ENCODE results near the gene CPNE5. TPM values are rescaled to one million over a fixed set of nuclear protein-coding genes. Genes with fewer than 3 reads are reported as not detected.

CPNE5 gene
- total RNA-seq, 4 donors from 2014 or later, result 0.35 to 5.8 (median 2.9) TPM

DNA sequence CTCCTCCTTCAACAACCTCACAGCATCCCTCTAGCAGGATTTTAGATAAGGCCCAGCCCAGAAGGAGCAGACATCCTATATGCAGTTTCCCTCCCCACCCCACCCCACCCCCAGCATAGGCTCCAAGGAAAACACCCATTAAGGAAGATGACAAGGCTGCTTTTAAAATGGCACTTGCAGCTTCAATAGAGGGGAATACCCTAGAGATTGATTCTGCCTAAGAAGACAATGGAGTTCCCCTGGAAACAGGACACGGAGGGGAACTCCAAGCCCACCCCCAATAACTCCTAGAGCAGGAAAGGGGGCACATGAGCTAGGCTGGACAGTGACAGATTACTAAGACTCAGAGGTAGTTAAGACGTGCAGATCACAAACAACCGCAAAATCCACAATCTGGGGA, 34.7 kb downstream of the CPNE5 start:
- TF ChIP-seq, protein P1, sequence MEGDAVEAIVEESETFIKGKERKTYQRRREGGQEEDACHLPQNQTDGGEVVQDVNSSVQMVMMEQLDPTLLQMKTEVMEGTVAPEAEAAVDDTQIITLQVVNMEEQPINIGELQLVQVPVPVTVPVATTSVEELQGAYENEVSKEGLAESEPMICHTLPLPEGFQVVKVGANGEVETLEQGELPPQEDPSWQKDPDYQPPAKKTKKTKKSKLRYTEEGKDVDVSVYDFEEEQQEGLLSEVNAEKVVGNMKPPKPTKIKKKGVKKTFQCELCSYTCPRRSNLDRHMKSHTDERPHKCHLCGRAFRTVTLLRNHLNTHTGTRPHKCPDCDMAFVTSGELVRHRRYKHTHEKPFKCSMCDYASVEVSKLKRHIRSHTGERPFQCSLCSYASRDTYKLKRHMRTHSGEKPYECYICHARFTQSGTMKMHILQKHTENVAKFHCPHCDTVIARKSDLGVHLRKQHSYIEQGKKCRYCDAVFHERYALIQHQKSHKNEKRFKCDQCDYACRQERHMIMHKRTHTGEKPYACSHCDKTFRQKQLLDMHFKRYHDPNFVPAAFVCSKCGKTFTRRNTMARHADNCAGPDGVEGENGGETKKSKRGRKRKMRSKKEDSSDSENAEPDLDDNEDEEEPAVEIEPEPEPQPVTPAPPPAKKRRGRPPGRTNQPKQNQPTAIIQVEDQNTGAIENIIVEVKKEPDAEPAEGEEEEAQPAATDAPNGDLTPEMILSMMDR (IDR thresholded peaks at IDR 0.05), result no peak
- TF ChIP-seq POLR2A (IDR thresholded peaks at IDR 0.05), result no peak
- no peak for DNase-seq
- H3K27me3 ChIP-seq, result no peaks in the 10 kb centered on the region
- H3K4me1 ChIP-seq, result no peaks in the 10 kb centered on the region
- no peak overlapping the region for H3K4me3 ChIP-seq
- H3K36me3 ChIP-seq, result no peaks in the 10 kb centered on the region
- no peaks in the 10 kb centered on the region for H3K9me3 ChIP-seq
- no peak overlapping the region for H3K27ac ChIP-seq

GRCh38 chr6:36803908-36804307, 35.3 kb downstream of the CPNE5 start:
- Histone ChIP-seq H3K36me3 (no peaks in the 10 kb centered on the region), H3K27me3 (no peaks in the 10 kb centered on the region), H3K4me1 (no peaks in the 10 kb centered on the region), H3K9me3 (no peaks in the 10 kb centered on the region), H3K27ac (no peak overlapping the region), H3K4me3 (no peak overlapping the region)
- DNase-seq, result no peak
- TF ChIP-seq, protein P1 (IDR thresholded peaks at IDR 0.05), result no peak
- TF ChIP-seq POLR2A (IDR thresholded peaks at IDR 0.05), result no peak

DNA sequence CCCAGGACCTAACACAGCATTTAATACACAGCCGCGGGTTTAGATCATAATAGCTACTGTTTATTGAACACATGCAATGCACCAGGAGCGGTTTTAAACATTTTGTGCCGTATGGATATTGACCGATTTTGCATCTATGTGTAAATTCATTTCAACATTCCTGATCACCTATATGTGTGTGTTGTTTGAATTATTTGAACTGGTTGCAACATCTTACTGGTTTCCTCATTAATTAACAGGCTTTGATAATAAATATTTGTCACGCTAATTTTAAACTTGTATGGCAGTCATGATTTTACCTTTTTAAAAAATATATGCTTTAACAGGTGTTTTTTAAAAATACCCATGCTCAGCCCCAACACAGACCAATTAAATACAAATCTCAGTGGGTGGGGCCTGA, 35.8 kb downstream of the CPNE5 start:
- TF ChIP-seq POLR2A (IDR thresholded peaks at IDR 0.05), result no peak
- TF ChIP-seq, protein P1 (IDR thresholded peaks at IDR 0.05), result no peak

GRCh38 chr6:36800223-36801076, 38.8 kb downstream of the CPNE5 start:
- H3K27ac ChIP-seq, result no peak overlapping the region
- no peaks in the 10 kb centered on the region for H3K9me3 ChIP-seq
- no peaks in the 10 kb centered on the region for H3K36me3 ChIP-seq
- TF ChIP-seq POLR2A (IDR thresholded peaks at IDR 0.05), result no peak
- TF ChIP-seq, protein P1 (IDR thresholded peaks at IDR 0.05), result no peak
- no peak for DNase-seq
- H3K4me3 ChIP-seq, result no peak overlapping the region
- H3K4me1 ChIP-seq, result no peaks in the 10 kb centered on the region
- H3K27me3 ChIP-seq, result no peaks in the 10 kb centered on the region

More for the DNA sequence above, 35.8 kb downstream of the CPNE5 start:
- Histone ChIP-seq H3K9me3 (no peaks in the 10 kb centered on the region), H3K27ac (no peak overlapping the region), H3K36me3 (no peaks in the 10 kb centered on the region), H3K4me1 (no peaks in the 10 kb centered on the region), H3K27me3 (no peaks in the 10 kb centered on the region), H3K4me3 (no peak overlapping the region)
- DNase-seq, result no peak

DNA sequence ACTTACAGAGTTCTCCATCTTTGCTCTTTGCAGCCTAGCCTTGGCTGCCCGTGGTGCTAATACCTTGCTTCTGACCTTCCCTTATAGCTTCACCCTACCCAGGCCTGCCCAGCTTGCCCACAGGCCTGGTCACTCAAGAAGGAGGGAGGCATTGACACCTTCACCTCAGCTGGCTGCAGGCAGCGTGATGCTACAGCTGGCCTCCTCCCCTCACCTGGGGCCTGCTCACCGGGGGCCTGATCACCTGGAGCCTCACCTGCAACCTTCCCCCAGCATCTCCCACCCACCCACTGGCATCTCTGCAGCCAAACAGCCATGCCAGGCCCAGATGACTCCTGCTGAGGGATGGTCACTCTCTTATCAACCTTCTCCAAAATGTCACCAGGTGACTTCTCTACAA, 40.4 kb downstream of the CPNE5 start:
- no peak overlapping the region for H3K4me3 ChIP-seq
- no peaks in the 10 kb centered on the region for H3K27me3 ChIP-seq
- no peak for DNase-seq
- no peak overlapping the region for H3K27ac ChIP-seq
- no peaks in the 10 kb centered on the region for H3K4me1 ChIP-seq
- TF ChIP-seq, protein P1 (IDR thresholded peaks at IDR 0.05), result no peak
- TF ChIP-seq POLR2A (IDR thresholded peaks at IDR 0.05), result no peak
- H3K9me3 ChIP-seq, result no peaks in the 10 kb centered on the region
- no peaks in the 10 kb centered on the region for H3K36me3 ChIP-seq

All from Peyer's patch (tissue), 4 donors.